ENCODE data around the gene RUSC2.
"Not testable (repeated sequence)": the region's sequence is repeated elsewhere in the genome, so short reads cannot be mapped to it uniquely, and the experiment has no call there.

RUSC2 gene

DNA sequence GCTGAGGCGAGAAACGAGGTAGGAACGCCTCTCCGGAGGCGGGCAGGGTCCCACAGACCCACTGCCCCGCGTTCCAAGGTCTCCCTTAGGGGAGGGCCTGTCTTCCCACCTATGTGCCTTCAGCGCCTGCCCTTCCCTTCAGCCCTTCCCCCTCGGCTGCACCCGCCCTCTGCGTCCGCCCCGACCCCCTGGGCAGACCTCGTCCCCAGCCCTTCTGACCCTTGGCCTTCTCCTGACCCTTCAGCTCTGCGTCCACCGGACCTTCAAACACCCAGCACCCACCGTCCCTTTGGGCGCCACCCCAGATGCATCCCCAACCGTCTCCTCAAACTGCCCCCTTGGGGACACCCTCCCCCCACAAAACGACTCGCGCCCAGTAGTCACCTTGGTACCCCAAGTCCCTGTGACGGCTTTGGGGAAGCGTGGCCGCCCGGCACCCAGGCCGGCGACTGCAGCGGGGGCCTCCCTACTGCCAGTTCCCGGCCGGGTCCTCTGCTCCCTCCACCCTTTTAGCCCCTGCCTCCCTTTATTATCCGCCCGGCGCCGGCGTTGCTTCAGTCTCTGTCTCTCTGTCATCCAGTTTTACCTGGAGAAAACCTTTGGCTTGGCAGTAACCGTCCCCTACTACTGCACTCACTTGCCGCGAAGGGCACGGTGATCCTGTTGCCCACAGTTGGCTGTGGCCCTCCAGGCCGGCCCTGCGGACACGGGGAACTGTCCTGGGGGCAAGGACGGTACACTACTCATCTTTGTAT, 421 bp downstream of the RUSC2 start:
- no peak for FAIRE-seq

DNA sequence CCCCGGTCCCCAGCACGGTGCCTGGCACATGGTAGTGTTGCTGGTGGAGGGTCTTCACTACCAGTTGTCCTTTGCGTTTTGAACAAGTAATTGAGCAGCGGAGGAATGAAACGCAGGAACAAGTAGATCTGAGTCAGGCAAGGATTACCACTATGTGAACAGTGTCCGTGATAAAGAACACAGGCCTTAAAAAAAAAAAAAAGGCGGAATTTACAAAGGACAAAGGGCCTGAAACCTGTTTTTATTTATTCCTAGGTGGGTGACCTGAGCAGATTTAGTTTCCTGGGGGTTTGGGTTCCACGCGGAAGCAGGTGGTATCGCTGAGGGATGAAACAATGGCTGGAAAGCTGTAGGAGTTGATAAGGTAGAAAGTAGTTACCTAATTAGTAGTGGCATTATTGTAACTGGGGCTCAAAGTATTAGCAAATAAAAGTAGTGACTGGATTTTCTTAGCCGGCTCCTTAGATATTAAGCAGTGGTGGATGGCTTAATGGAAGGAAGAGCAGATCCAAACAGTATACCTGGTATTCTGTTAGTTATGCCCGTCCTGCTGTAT, 1.1 kb downstream of the RUSC2 start:
- FAIRE-seq: no peak

More for the DNA sequence above, 421 bp downstream of the RUSC2 start:
- no peak for DNase-seq (ENCODE audit: extremely low spot score, insufficient read length, low read depth)

DNA sequence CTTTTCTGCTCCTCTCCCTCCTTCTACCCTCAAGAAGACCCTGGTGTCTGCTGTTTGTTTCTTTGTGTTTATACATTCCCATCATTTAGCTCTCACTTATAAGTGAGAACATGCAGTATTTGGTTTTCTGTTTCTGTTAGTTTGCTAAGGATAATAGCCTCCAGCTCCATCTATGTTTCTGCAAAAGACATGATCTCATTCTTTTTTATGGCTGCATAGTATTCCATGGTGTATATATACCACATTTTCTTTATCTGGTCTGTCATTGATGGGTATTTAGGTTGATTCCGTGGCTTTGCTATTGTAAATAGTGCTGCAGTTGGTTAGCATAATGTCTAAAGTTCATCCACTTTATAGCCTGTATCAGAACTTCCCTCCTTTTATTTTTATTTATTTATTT, 3.2 kb downstream of the RUSC2 start:
- not testable (repeated sequence) for FAIRE-seq; DNase-seq (ENCODE audit: extremely low spot score, insufficient read length, low read depth)

More for the DNA sequence above, 1.1 kb downstream of the RUSC2 start:
- no peak for DNase-seq (ENCODE audit: extremely low spot score, insufficient read length, low read depth)

DNA sequence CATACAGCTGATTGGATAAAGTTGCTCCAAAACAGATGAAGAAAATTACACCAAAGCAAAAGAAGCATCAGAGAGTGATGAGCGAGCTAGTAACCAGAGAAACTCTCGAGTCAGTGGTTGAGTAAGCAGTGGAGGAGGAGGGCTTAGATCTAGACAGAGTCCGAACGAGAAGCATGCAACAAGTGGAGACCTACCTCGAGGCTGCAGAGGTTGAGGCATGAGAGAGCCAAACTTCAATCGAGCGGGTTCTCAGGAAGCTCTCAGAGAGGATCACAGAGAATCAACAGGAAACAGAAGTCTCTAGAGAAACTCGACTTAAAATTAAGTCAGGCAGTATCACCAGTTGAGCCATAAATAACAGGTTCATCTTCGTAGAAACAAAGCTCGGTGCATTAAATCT, 6.1 kb downstream of the RUSC2 start:
- DNase-seq (ENCODE audit: extremely low spot score, insufficient read length, low read depth) (no peak), FAIRE-seq (no peak)

DNA sequence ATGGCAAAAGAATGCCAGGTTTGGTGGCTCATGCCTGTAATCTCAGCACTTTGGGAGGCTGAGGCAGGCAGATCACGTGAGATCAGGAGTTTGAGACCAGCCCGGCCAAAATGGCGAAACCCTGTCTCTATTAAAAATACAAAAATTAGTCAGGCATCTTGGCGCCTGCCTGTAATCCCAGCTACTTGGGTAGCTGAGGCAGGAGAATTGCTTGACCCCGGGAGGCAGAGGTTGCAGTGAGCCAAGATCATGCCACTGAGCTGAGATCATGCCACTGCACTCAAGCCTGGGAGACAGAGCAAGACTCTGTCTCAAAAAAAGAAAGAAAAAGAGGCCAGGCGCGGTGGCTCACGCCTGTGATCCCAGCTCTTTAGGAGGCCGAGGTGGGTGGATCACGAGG, 8.3 kb downstream of the RUSC2 start:
- not testable (repeated sequence) for FAIRE-seq; DNase-seq (ENCODE audit: extremely low spot score, insufficient read length, low read depth)

DNA sequence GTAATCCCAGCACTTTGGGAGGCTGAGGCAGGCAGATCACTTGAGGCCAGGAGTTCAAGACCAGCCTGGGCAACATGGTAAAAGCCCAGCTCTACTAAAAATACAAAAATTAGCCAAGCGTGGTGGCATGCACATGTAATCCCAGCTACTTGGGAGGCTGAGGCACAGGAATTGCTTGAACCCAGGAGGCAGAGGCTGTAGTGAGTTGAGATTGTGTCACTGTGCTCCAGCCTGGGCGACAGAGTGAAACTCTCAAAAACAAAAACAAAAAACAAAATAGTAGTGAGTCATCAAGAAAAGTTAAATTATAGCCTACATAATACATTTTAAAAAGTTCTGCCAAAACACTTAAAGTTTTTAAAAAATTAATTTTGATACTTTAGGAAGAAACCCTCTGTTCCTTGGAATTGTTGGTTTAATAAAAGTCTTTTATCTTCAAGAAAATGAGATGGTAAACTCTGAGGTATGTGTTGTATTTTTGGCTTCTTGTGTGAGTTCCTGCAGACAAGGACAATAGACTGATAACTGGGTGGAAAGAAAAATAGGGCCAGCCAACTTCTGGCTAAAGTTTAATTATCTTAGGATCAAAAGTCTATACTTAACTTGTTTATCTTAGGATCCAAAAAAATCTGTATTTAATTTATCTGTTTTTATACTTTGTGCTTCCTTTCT, 9.3 kb downstream of the RUSC2 start:
- FAIRE-seq: no peak
- DNase-seq (ENCODE audit: extremely low spot score, insufficient read length, low read depth): no peak

DNA sequence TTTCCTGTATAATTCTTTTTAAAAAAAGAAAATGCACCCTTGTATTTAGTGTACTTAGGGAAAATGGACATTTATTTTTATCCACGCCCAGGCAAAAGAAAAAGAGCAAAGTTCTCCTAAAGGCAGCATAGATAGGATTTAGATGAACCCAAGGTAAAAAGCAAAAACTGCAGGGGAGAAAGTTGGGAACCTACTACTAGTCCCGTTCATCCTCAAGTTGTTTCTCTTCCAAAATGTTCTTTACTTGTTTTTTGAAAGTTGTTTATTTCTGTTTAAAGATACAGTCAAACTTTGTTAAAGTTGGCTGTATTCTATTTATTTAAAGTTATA, 9.8 kb downstream of the RUSC2 start:
- FAIRE-seq (no peak), DNase-seq (ENCODE audit: extremely low spot score, insufficient read length, low read depth) (no peak)

DNA sequence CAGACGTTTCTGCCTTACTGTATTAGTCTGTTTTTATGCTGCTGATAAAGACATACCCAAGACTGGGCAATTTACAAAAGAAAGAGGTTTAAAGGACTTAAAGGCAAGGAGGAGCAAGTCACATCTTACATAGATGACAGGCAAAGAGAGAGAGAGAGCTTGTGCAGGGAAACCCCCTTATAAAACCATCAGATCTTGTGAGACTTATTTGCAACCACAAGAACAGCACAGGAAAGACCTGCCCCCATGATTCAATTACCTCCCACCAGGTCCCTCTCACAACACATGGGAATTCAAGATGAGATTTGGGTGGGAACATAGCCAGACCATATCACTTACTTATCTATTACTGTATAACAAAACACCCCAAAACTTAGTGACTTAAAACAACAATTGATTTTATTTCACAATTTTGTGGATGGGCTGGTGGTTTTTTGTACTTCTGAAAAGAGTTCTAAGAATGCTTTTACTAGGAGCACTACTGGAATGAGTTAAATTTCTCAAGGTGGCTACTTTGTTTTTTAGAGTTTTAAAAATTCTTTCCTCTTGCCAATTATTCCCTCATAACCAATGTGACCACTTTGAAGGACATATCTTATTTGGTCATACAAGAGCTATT, 10.3 kb downstream of the RUSC2 start:
- DNase-seq (ENCODE audit: extremely low spot score, insufficient read length, low read depth) (no peak), FAIRE-seq (no peak)

DNA sequence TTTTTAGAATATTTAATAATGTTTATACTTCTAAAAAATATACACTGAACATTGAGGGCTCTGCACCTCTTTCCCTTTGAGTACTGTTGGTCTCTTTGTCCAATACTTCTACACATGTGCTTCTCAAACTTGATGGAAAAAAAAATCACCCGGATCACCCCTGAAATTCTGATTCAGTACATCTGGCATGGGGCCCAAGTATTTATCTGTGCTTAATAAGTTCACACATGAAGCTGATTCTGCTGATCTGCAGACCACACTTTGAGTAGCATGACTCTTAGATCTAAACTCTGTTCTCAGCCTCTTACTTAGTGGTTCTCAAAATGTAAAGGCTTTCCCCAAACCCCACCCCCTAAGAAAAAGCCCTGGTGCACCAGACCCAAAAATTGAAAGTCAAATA, 12.0 kb downstream of the RUSC2 start:
- no peak for DNase-seq (ENCODE audit: extremely low spot score, insufficient read length, low read depth)
- FAIRE-seq: no peak

DNA sequence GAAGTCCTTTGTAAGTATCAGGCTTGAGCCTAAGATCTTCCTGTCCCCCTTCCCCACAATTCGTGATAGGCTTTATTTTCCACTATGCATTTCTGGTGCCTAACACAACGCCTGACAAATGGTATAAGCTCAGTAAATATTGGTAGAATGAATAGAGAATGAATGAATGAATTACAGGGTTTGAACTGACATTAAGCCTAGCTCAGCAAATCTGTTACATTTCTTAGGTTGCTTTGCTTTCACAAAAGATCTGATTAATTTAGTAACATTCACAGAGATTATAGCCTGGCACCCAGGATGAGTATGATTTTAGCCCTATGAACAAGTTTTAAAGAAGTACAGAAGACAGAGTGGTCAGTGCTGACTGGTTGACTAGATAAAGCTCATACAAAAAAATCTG, 16.4 kb downstream of the RUSC2 start:
- DNase-seq (ENCODE audit: extremely low spot score, insufficient read length, low read depth) (no peak), FAIRE-seq (no peak)

DNA sequence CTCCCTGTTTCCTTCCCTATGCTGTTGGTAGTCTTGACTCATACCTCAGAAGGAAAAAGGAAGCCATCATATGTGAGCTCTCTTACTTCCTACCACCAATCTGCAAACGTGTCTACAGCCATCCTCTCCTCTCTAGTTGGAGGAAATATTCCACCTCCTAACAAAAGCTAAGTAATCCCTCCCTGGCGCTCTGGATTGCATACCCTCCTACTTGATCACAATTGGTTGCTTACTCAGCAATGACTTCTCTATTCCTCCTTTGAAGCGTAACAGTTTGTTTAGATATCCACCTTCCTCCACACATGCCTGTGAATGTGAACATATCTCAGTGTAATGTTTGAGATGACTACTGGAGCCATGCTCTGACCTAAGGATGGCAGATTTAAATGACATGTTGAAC, 18.2 kb downstream of the RUSC2 start:
- DNase-seq (ENCODE audit: extremely low spot score, insufficient read length, low read depth) (no peak), FAIRE-seq (no peak)

DNA sequence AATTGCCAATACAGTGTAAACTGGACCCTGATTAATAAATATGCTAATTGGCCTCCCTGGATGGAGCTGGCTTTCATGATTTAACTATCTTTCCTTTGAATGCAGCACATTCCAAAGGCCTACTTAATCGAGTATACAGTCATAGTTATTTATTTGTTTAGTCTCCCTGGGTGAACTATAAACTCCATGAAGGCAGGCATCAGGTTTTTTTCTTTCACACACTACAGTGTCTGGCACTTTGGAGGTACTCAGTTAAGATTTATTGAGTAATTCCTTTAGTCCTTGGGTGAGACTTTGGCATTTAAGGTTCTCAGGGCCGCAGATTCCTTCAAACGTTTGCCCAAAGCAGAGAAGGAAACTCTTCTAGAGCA, 20.5 kb downstream of the RUSC2 start:
- no peak for DNase-seq (ENCODE audit: extremely low spot score, insufficient read length, low read depth)

DNA sequence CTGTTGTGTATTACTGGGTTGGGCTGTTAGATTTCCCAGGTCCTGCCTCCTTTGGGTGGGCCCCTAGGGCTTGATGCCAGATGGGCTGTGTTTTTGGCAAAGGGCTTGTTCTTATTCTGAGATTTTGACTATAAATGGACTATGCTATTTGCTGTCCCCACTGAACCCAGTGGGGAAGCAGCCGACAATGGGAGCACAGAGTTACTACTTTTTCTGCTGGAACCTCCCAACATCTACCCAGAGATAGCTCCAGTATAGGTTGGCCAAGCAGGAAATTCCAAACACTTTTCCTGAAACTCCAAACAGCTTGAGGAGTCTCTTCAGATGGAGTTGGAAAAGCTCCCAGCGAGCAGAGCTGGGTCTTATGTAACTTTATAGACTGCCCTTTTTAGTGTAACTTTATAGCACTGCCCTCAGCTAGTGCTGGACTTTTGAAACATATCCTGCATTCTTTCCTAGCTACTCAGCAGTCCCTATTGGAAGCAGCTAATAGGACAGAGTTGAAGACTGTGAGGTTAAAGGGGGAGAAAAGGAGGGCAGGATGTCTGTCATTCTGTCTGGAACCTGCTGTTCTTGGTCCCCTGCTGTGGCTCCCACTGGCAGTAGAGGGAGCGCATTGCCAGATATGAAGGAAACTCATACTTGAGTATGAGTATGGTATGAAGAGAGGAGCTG, 21.0 kb downstream of the RUSC2 start:
- DNase-seq (ENCODE audit: extremely low spot score, insufficient read length, low read depth) (no peak), FAIRE-seq (no peak)

More for the DNA sequence above, 20.5 kb downstream of the RUSC2 start:
- FAIRE-seq: no peak

DNA sequence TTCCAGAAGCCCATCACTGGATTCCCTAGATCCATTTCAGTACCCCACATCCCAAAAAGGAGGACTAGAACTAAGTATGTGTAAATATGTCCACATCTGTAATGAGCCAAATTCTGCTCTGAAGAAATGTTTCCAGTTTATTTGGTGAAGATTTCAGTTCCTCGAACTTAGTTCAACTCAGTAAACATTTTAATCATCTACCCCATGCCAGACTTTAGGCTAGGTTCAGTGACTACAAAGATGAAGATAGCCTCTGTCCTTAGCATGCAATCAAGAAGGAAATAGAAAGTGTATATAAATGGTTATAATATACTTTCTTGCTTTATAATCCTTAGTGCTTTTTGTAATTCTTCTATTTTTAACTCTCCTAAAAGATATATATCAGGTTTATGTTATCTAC, 21.5 kb downstream of the RUSC2 start:
- DNase-seq (ENCODE audit: extremely low spot score, insufficient read length, low read depth) (no peak), FAIRE-seq (no peak)

DNA sequence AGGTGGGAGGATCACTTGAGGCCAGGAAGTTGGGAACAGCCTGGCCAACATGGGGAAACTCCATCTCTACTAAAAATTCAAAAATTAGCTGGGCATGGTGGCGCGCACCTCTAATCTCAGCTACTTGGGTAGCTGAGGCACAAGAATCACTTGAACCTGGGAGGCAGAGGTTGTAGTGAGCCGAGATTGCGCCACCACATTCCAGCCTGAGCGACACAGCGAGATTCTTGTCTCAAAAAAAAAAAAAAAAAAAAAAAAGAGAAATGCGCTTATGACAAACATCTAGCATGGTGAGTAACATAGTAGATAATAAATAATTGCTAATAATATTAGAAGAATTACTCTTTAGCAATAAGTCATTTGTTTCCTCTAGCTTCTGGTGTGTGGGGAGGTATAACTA, 25.9 kb downstream of the RUSC2 start:
- FAIRE-seq (no peak), DNase-seq (ENCODE audit: extremely low spot score, insufficient read length, low read depth) (no peak)

DNA sequence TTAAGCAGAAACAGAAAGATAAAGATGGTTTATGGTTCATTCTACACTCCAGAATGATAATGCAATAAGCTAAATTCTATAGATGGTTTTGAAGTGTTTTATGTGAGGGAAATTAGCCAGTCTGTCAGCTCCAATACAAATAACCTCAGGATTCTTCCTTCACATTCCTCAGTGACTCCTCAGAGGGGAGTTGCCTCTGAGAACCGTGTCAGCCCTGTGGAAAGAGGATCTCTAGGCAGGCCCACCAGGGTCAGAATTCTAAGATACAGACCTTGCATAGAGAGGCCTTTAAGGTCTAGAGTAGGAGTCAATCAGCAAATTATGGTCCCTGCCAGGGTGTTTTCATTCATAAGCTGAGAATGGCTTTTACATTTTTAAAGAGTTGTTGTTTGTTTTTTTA, 26.6 kb downstream of the RUSC2 start:
- DNase-seq (ENCODE audit: extremely low spot score, insufficient read length, low read depth) (no peak), FAIRE-seq (no peak)

DNA sequence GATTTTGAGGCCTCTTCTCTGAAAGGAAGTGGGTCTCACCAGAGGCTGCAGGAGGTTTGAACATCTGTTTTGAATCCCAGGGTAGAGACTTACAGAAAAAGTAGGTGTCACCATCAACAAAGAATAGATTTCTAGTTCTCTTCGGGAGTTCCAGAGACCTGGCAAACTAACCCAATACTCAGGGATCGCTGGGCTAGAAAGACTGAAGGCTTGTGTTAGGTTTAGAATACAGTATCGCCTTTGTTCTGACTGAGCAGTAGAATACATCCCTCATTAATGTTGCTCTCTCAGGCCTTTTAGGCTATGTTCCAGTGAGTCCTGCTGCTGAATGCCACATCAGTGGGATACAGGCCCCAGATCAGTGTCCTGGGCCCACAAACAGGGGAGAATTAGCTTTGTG, 27.2 kb downstream of the RUSC2 start:
- FAIRE-seq: no peak
- DNase-seq (ENCODE audit: extremely low spot score, insufficient read length, low read depth): no peak

DNA sequence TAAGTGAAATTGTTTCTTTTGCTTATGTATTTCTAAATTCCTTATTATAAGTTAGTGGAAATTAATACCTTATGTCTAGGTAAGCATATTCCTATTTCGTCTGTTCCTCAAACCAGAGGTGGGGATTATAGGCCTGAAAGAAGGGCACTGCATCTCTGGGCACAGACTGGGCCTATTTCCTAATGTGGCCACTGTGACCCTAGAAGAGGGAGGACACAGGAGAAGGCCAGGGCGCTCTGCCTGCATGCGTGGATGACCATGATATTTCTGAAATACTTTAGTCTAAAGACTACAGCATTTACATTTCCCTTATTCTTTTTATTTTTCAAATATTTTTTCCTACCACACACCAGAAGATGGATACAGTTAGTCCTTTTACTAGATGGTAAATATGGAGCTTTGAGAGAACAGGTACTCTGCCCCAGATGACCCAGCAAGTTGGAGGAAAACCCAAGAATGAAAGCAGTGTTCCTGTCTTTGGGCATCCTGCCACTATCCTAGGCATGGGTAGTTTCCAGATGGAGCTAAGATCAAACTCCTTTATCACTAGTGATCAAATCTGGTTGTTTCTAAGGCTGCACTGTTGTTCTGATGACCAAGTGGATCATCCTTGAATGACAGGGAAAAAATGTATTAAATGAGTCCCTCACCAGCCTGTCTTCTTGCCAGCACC, 27.8 kb downstream of the RUSC2 start:
- DNase-seq (ENCODE audit: extremely low spot score, insufficient read length, low read depth) (no peak), FAIRE-seq (no peak)

DNA sequence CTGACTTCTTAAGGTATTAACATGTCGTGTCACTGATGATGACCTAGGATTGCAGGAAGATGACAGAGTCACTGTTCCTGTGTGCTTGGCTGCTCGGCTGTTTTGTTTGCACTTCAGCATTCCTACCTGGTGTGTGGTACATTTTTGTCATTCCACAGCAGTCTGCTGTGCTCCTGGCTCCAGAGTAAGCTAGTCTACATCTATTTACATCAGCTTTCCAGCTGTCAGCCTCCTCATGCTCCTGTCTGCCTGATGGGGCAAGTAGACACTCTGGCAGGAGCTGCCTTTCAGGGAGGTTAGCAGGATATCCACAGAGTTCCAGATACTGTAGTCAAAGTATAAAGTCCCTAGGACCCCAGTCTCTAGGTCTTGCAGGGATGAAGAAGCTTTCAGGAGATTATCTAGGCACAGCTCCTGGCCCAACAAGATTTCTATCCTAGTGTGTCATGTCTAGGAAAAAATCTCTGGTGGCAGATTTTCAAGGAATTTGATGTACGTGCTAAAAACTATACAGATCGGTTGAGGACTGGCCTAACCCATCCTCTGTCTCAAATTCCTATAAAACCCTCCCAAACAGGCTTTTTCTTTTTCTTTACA, 28.4 kb downstream of the RUSC2 start:
- DNase-seq (ENCODE audit: extremely low spot score, insufficient read length, low read depth) (no peak), FAIRE-seq (no peak)
